IMR-90 (cell line): Measurements from ENCODE around the gene TENM3. TPM values are rescaled to one million over a fixed set of nuclear protein-coding genes. Genes with fewer than 3 reads are reported as not detected.

Source experiments
- ATAC-seq: fragments of 200-7000 bp; cut with Tn5 transposase; 2 replicates; pipeline ENCODE4 v1.9.1; 2020; ENCODE audit warnings: low read depth, mild to moderate bottlenecking, moderate library complexity
- BruUV-seq: library from RNA; stranded (reverse); fragments of 400-500 nt; replicated peaks from 2 replicates; lab custom pipeline; 2021; lab: Mats Ljungman, UMichigan
- CTCF ChIA-PET: fragments of 300-600 bp; formaldehyde crosslinking; extraction: SDS; loops from one replicate; lab custom pipeline; 2021; ENCODE audit warnings: antibody characterized with exemption; lab: Yijun Ruan, JAX
- POLR2A ChIA-PET: fragments of 300-600 bp; sonication (Branson Sonifier 250); formaldehyde crosslinking; loops from one replicate; lab custom pipeline; 2022; ENCODE audit warnings: antibody characterized with exemption; ENCODE audit not compliant: unreplicated experiment; lab: Charles Lee
- DNase-seq: peaks from one replicate; pipeline ENCODE4 v3.0.0; 2013
- H2AFZ ChIP-seq: replicated peaks from 2 replicates; pipeline ENCODE3; 2013; ENCODE audit warnings: low read length, mild to moderate bottlenecking; ENCODE audit not compliant: poor library complexity
- H2AK5ac ChIP-seq: 2 replicates; pipeline ENCODE4 v1.6.1; 2013; ENCODE audit warnings: low read depth, low read length, inconsistent platforms
- H2AK9ac ChIP-seq: replicated peaks from 2 replicates; pipeline ENCODE3; 2013; ENCODE audit warnings: mild to moderate bottlenecking, low read depth, low read length, moderate library complexity; ENCODE audit not compliant: poor library complexity
- H2BK120ac ChIP-seq: 2 replicates; pipeline ENCODE4 v1.6.1; 2013; ENCODE audit warnings: low read depth, low read length, inconsistent platforms
- H2BK15ac ChIP-seq: 3 replicates; pipeline ENCODE4 v1.6.1; 2013; ENCODE audit warnings: low read depth, low read length, inconsistent platforms
- H2BK20ac ChIP-seq: 2 replicates; pipeline ENCODE4 v1.6.1; 2013; ENCODE audit warnings: low read depth, mild to moderate bottlenecking, inconsistent platforms, low read length, moderate library complexity
- H2BK5ac ChIP-seq: 2 replicates; pipeline ENCODE4 v1.6.1; 2013; ENCODE audit warnings: mild to moderate bottlenecking, low read depth, low read length, inconsistent platforms; ENCODE audit not compliant: poor library complexity, severe bottlenecking
- H3K14ac ChIP-seq: replicated peaks from 2 replicates; pipeline ENCODE4 v1.6.1; 2013; ENCODE audit warnings: low read depth, low read length, inconsistent platforms
- H3K18ac ChIP-seq: 2 replicates; pipeline ENCODE4 v1.6.1; 2013; ENCODE audit warnings: low read depth, low read length, control low read depth
- H3K23ac ChIP-seq: 2 replicates; pipeline ENCODE4 v1.6.1; 2013; ENCODE audit warnings: low read depth, low read length, inconsistent platforms
- H3K27ac ChIP-seq: 2 replicates; pipeline ENCODE4 v1.5.1; 2013; ENCODE audit warnings: mild to moderate bottlenecking, control low read depth, low read length; ENCODE audit not compliant: insufficient read depth
- H3K27me3 ChIP-seq: 2 replicates; pipeline ENCODE4 v1.6.1; 2013; ENCODE audit warnings: low read length; ENCODE audit not compliant: control insufficient read depth, insufficient read depth
- H3K36me3 ChIP-seq: 2 replicates; pipeline ENCODE4 v1.6.1; 2013; ENCODE audit warnings: low read length, mixed read lengths; ENCODE audit not compliant: control insufficient read depth, insufficient read depth
- H3K4ac ChIP-seq: 2 replicates; pipeline ENCODE4 v1.6.1; 2013; ENCODE audit warnings: low read depth, low read length, inconsistent platforms
- H3K4me1 ChIP-seq: 2 replicates; pipeline ENCODE4 v1.6.1; 2013; ENCODE audit warnings: low read length, mixed read lengths; ENCODE audit not compliant: control insufficient read depth, insufficient read depth
- H3K4me2 ChIP-seq: 2 replicates; pipeline ENCODE4 v1.6.1; 2013; ENCODE audit warnings: low read depth, mild to moderate bottlenecking, control low read depth, low read length, moderate library complexity
- H3K4me3 ChIP-seq: 2 replicates; pipeline ENCODE4 v1.5.1; 2013; ENCODE audit warnings: low read depth, mild to moderate bottlenecking, control low read depth, low read length, moderate library complexity; ENCODE audit not compliant: insufficient read depth
- H3K56ac ChIP-seq: 2 replicates; pipeline ENCODE4 v1.6.1; 2013; ENCODE audit warnings: low read length, inconsistent platforms; ENCODE audit not compliant: insufficient read depth; ENCODE audit errors: extremely low read depth
- H3K79me1 ChIP-seq, 2 experiments: 2 replicates each; pipeline ENCODE4 v1.6.1; 2013; ENCODE audit warnings: low read length in 2 of 2, inconsistent platforms in 1 of 2, low read depth in 1 of 2
- H3K9ac ChIP-seq: 2 replicates; pipeline ENCODE4 v1.6.1; 2013; ENCODE audit warnings: low read depth, low read length, control low read depth
- H3K9me1 ChIP-seq: 2 replicates; pipeline ENCODE4 v1.6.1; 2013; ENCODE audit warnings: low read length, inconsistent platforms; ENCODE audit not compliant: insufficient read depth
- H3K9me3 ChIP-seq: 2 replicates; pipeline ENCODE4 v1.6.1; 2013; ENCODE audit warnings: low read length; ENCODE audit not compliant: control insufficient read depth, insufficient read depth
- H4K20me1 ChIP-seq: 2 replicates; pipeline ENCODE4 v1.6.1; 2013; ENCODE audit warnings: low read length, inconsistent platforms; ENCODE audit not compliant: insufficient read depth
- H4K5ac ChIP-seq: 2 replicates; pipeline ENCODE4 v1.6.1; 2013; ENCODE audit warnings: mild to moderate bottlenecking, low read depth, low read length, control low read depth
- H4K8ac ChIP-seq, 2 experiments: 2 replicates each; pipeline ENCODE4 v1.6.1; 2013; ENCODE audit warnings: low read depth in 2 of 2, low read length in 2 of 2, control low read depth in 1 of 2, inconsistent platforms in 1 of 2
- H4K91ac ChIP-seq: 2 replicates; pipeline ENCODE4 v1.6.1; 2013; ENCODE audit warnings: low read depth, low read length, inconsistent platforms; ENCODE audit not compliant: insufficient read depth
- CHD1 ChIP-seq: IDR thresholded peaks from 2 replicates; pipeline ENCODE4 v1.6.1; 2012; ENCODE audit warnings: low read depth, low read length, improper control_type of control experiment
- MAZ ChIP-seq: IDR thresholded peaks from 2 replicates; pipeline ENCODE4 v1.6.1; 2012; ENCODE audit warnings: low read depth, mild to moderate bottlenecking, low read length, improper control_type of control experiment, moderate library complexity, borderline replicate concordance
- MXI1 ChIP-seq: IDR thresholded peaks from 2 replicates; pipeline ENCODE4 v1.6.1; 2012; ENCODE audit warnings: low read depth, mild to moderate bottlenecking, low read length, moderate library complexity, borderline replicate concordance
- WGBS, 2 experiments: methylation state at CpG; one replicate each; pipeline versions ENCODE4 v1.1.5 to v1.1.7; 2013; ENCODE audit warnings: missing lambda C conversion rate in 2 of 2; ENCODE audit not compliant: insufficient read length in 1 of 2; ENCODE audit errors: extremely low coverage in 2 of 2; 5-methylcytosine and 5-hydroxymethylcytosine counted together
- dilution Hi-C: fragments of 300-500 bp; cut with HindIII; formaldehyde crosslinking; loops from one replicate; pipeline ENCODE4 v1.14.3; 2018; ENCODE audit warnings: low sequenced_read_pairs; ENCODE audit not compliant: unreplicated experiment
- in situ Hi-C: fragments of 300-500 bp; cut with MboI; formaldehyde crosslinking; loops from 3 replicates; pipeline ENCODE4 v1.14.3; 2019; ENCODE audit warnings: low sequenced_read_pairs, inconsistent platforms, mixed read lengths
- intact Hi-C: fragments of 100-400 bp; cut with micrococcal nuclease; formaldehyde crosslinking; loops from 2 replicates; pipeline ENCODE4 v1.10.0; 2022
- polyA plus RNA-seq, 3 experiments: library from polyadenylated mRNA; depleted of rRNA; stranded (reverse); fragments of >200 nt; gene quantifications; 2 replicates each; pipeline ENCODE4 v1.2.3, GENCODE V29; 2012; ENCODE audit warnings: low replicate concordance in 1 of 3
- total RNA-seq: library from RNA; depleted of rRNA; stranded (reverse); fragments of >200 nt; gene quantifications from 2 replicates; pipeline ENCODE4 v1.2.3, GENCODE V29; 2012

Gene TENM3
- total and polyA plus RNA-seq, 2 of the 4 experiments (the other 2 are of a cell fraction), result 29.9 to 173 TPM

GRCh38 chr4:182760551-182761043, 517.4 kb downstream of the TENM3 start:
- Histone ChIP-seq H2AFZ (no peak overlapping the region), H2AK5ac (no peak overlapping the region), H3K23ac (no peak overlapping the region), H3K4me2 (no peak overlapping the region), H3K36me3 (no peaks in the 10 kb centered on the region), H4K91ac (no peak overlapping the region), H3K4ac (no peak overlapping the region), H4K8ac (no peak overlapping the region), H3K14ac (no peak overlapping the region), H3K56ac (no peak overlapping the region), H2BK5ac (no peak overlapping the region), H3K4me3 (no peak overlapping the region), H2BK120ac (no peak overlapping the region), H2BK15ac (no peak overlapping the region), H2AK9ac (no peak overlapping the region), H4K20me1 (no peaks in the 10 kb centered on the region), H2BK20ac (no peak overlapping the region), H3K27ac (no peak overlapping the region), H3K79me1 (peaks cover 0 to 5% of the 10 kb centered on the region in 2 experiments; a peak in 2 of 4 replicates), H3K9me1 (no peaks in the 10 kb centered on the region), H3K4me1 (peaks cover 2% of the 10 kb centered on the region), H3K18ac (no peak overlapping the region), H4K5ac (no peak overlapping the region), H3K9me3 (no peaks in the 10 kb centered on the region), H3K9ac (no peak overlapping the region), H3K27me3 (no peaks in the 10 kb centered on the region)
- in situ Hi-C loops, result no loop called here
- no peak for TF ChIP-seq MAZ
- TF ChIP-seq MXI1, result no peak
- TF ChIP-seq CHD1, result no peak
- dilution Hi-C loops, result no loop called here
- ChIA-PET POLR2A (no interaction called here), CTCF (no interaction called here)
- DNase-seq (no peak), ATAC-seq (no peak)
- no TSS peak for BruUV-seq
- no CpG with 5 or more reads among the region's 6 CpGs for WGBS, 2 experiments
- intact Hi-C loops, result no loop called here
